HG03442 (cell line): ENCODE data around the gene PDLIM3.
A peak's percentile ranks its signal among the peaks of the same experiment; 100 is the strongest.
"Not testable (repeated sequence)": the region's sequence is repeated elsewhere in the genome, so short reads cannot be mapped to it uniquely, and the experiment has no call there.

Source experiments
- ATAC-seq: cut with Tn5 transposase; IDR thresholded peaks from one replicate; pipeline ENCODE4 v1.9.1; 2021; ENCODE audit warnings: mild to moderate bottlenecking, moderate library complexity; ENCODE audit not compliant: unreplicated experiment

The PDLIM3 gene

GRCh38 chr4:185534866-185535611 lies at the start of gene PDLIM3:
PDLIM3 (minus strand) TSS chr4:185535507; CDS start chr4:185535434, 73 bp downstream.
- peak; percentile 43 for ATAC-seq

GRCh38 chr4:185583813-185584212 lies 48.5 kb upstream of the PDLIM3 start:
- no peak for ATAC-seq

GRCh38 chr4:185582651-185583400 lies 47.5 kb upstream of the PDLIM3 start:
- no peak for ATAC-seq

- no peak for ATAC-seq
These were observed 45.4 kb upstream of the PDLIM3 start for GRCh38 chr4:185580699-185581098.

GRCh38 chr4:185578284-185578683 lies 43.0 kb upstream of the PDLIM3 start:
- ATAC-seq = no peak

- no peak for ATAC-seq
These were observed 41.9 kb upstream of the PDLIM3 start for GRCh38 chr4:185576962-185577950.

- no peak for ATAC-seq
These were observed 41.1 kb upstream of the PDLIM3 start for GRCh38 chr4:185576314-185576961.

- no peak for ATAC-seq
These were observed 38.4 kb upstream of the PDLIM3 start for GRCh38 chr4:185573651-185574199.

GRCh38 chr4:185570727-185571126 lies 35.4 kb upstream of the PDLIM3 start:
- no peak for ATAC-seq

GRCh38 chr4:185567381-185568376 lies 32.4 kb upstream of the PDLIM3 start:
- no peak for ATAC-seq

GRCh38 chr4:185566972-185567371 lies 31.7 kb upstream of the PDLIM3 start:
- ATAC-seq = no peak

GRCh38 chr4:185566425-185566824 lies 31.1 kb upstream of the PDLIM3 start:
- ATAC-seq = no peak

GRCh38 chr4:185565696-185566095 lies 30.4 kb upstream of the PDLIM3 start:
- no peak for ATAC-seq

- ATAC-seq = no peak
These were observed 29.0 kb upstream of the PDLIM3 start for GRCh38 chr4:185564349-185564748.

- ATAC-seq = no peak
These were observed 27.2 kb upstream of the PDLIM3 start for GRCh38 chr4:185562531-185562930.

- ATAC-seq = no peak
These were observed 25.0 kb upstream of the PDLIM3 start for GRCh38 chr4:185560316-185560715.

GRCh38 chr4:185559915-185560281 lies 24.6 kb upstream of the PDLIM3 start:
- ATAC-seq = no peak

GRCh38 chr4:185559251-185559914 lies 24.1 kb upstream of the PDLIM3 start:
- ATAC-seq = not testable (repeated sequence)
